DND-41 (cell line): Measurements from ENCODE around the gene C1orf146.

Experiments
- CTCF ChIP-seq: IDR thresholded peaks from 2 replicates; pipeline ENCODE4 v1.5.1; 2012; ENCODE audit warnings: borderline replicate concordance, low read length, moderate library complexity, mild to moderate bottlenecking; ENCODE audit not compliant: poor library complexity, severe bottlenecking; ENCODE audit errors: extremely low read depth
- EZH2 ChIP-seq: IDR thresholded peaks from 3 replicates; pipeline ENCODE4 v1.6.1; 2012; ENCODE audit warnings: borderline replicate concordance, low read depth, mild to moderate bottlenecking, moderate library complexity, low read length, inconsistent platforms; ENCODE audit not compliant: severe bottlenecking

GRCh38 chr1:92210701-92211100, 7.0 kb upstream of the C1orf146 start:
- no peak for TF ChIP-seq CTCF
- TF ChIP-seq EZH2 = no peak
